ENCODE results near the gene GAD2.
"Not testable (repeated sequence)": the region's sequence is repeated elsewhere in the genome, so short reads cannot be mapped to it uniquely, and the experiment has no call there.

GAD2 gene

DNA sequence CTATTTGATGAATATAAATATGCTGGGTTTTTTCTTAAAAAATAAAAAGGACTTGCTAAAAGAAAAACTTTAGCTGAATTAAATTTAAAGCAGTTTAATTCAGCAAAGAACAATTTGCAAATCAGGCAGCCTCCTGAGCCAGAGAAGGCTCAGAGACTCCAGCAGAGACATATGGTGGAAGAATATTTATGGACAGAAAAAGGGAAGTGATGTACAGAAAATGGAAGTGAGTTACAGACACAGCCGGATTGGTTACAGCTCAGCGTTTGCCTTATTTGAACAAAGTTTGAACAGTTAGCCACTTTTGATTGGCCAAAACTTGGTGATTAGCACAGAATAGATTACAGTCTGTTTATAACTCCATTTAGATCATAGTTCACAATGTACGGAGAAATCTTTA is 110.3 kb downstream of the GAD2 start:
- no peak for DNase-seq

- no peak for DNase-seq
Measured at GRCh38 chr10:26327811-26328210, 111.2 kb downstream of the GAD2 start.

DNA sequence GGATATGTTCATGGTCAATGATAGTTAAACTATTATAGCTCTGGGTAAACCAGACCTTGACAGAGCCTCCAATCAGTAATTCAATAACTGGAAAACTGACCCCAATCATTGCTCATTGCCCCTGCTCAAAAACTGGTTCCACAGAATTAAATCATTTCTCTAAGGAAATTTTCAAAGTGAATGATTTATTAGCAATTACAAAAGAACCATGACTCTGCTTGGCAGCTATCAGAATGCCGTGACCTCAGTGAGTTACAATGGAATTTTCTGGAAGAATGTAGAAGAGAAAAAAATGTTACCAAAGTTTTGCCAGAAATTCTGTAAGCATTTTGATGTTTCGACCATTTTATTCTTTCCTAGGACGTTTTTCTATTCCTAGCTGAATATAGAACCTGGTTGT is 114.8 kb downstream of the GAD2 start:
- no peak for DNase-seq

DNA sequence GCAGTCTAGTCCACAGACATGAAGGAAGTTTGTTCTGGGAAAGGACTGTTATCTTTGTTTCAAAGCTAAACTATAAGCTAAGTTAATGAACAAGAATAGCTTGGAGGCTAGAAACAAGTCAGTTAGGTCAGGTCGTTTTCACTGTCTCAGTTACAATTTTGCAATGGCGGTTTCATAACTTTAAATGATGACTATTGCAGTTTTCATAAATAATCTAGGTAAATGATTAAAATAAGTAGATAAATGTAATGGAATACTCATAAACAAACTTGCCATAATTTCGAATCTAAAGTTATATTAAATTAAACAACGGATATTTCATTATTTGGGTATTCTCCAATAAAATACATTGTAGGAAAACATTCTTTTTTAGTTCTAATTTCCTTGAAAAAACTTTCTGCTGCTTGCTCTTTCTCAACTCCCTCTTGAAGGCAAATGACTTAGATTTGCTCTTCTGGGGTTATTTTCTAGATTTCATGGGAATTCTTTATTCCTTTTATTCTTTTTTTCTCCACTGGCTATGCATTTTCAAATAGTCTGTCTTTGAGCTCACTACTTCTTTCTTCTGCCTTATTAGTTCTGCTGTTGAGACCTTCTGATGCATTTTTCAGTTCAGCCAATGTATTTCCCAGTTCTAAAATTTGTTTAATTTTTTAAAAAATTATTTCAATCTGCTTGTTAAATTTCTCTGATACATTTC is 117.8 kb downstream of the GAD2 start:
- DNase-seq, result peak; percentile 7

DNA sequence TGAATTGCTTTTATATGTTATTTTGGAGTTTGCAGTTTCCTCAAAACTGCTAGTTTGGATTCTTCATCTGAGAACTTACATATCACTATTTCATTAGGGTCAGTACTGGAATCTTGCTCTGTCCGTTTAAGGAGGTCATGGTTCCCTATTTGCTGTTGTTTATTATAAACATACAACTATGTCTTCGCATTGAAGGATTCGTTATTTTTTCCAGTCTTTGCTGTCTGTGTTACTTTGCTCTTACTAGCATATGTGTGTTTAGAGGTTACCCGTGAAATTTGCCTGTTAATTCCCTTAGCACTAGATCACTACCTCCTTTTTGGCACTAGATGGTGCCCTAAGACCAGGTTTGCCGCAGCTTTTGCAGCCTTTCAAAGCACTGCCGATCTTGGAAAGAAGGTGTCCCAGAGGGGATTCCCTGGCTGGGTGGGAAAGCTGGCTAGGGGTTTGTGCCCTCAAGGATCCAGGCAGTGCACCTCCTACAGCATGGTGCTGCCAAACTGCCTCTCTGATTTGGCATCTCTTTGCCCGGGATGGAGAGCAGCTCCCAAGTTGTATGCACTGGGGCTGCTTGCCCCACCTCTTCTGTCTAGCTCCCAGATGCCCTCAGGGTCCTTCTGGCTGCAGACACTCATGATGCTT is 118.5 kb downstream of the GAD2 start:
- DNase-seq, result peak; percentile 80

- peak; percentile 19 for DNase-seq
Measured at GRCh38 chr10:26335574-26336093, 119.1 kb downstream of the GAD2 start.

DNA sequence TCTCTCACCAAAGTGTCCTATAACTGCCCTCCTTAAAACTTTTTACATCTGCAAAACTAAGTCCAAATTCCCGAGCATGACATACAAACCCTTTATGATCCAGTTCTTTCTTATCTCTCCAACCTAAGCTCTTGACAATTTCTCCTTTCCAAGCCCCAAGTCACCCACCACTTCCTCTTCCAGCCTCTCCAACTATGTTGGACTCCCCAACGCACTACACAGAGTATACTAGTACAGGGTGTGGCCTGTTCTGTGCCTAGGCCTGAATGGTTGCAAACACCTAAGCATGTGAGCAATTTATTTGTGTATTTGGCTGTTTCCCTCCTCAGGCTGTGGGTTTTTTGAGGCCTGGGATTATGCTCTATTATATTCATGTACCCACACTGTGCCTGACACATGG is 120.4 kb downstream of the GAD2 start:
- DNase-seq, result no peak

DNA sequence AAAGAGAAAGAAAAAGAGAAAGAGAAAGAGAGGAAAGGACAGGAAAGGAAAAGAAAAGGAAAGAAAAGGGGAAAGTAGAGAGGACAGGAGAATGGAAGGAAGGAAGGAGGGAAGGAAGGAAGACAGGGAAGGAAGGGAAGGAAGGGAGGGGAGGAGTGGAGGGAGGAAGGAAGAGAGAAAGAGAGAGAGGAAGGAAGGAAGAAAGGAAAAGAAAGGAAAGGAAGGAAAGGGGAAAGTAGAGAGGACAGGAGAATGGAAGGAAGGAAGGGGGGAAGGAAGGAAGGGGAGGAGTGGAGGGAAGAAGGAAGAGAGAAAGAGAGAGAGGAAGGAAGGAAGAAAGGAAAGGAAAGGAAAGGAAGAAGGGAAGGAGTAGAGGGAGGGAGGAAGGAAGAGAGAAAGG is 125.1 kb downstream of the GAD2 start:
- DNase-seq, result no peak

DNA sequence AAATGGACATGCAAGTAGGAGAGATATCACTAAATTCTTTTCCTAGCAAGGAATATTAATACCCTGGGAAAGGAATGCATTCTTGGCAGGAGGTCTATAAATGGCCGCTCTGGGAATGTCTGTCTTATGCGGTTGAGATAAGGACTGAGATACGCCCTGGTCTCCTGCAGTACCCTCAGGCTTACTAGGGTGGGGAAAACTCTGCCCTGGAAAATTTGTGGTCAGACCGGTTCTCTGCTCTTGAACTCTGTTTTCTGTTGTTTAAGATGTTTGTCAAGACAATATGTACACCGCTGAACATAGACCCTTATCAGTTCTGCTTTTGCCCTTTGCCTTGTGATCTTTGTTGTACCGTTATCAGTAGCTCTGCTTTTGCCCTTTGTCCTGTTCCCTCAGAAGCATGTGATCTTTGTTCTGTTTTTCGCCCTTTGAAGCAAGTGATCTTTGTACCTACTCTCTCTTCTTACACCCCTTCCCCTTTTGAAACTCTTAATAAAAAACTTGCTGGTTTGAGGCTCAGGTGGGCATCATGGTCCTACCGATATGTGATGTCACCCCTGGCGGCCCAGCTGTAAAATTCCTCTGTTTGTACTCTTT is 132.3 kb downstream of the GAD2 start:
- not testable (repeated sequence) for DNase-seq
